Non-pigmented ciliary epithelial cell (primary cell): ENCODE data around the gene NOTCH4.
"Not testable (repeated sequence)": the region's sequence is repeated elsewhere in the genome, so short reads cannot be mapped to it uniquely, and the experiment has no call there.

Source experiments
- DNase-seq: peaks from one replicate; pipeline ENCODE4 v3.0.0-alpha.2; 2010; ENCODE audit warnings: low read depth

NOTCH4 gene

GRCh38 chr6:32193096-32193495, 30.8 kb downstream of the NOTCH4 start:
- DNase-seq, result not testable (repeated sequence)

DNA sequence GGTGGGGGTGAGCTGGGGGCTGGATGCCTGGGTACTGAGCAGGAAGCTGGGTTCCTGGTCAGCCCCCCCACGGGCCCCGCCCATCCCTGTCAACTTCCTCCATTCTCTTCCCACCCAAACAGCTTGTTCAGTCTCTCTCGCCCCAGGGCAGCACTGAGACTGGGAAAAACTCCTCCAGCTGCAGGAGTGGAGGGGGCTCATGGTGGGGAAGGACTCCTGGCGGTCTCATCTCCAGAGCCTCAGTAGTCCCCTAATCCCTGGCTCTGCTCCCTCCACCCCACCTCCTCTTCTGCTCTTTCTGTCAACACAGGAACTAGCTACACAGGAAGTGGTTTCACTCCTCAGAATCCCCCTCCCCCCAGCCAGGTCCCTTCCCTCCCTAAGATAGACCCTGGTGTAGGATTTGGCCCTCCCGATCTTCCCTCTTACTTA, 31.2 kb downstream of the NOTCH4 start, which contains the start of gene GPSM3:
TSS of gene GPSM3 (minus strand) at position 36 of the 432 bp plus-strand sequence. CDS start 130 bp downstream, outside the sequence.
- DNase-seq, result no peak

DNA sequence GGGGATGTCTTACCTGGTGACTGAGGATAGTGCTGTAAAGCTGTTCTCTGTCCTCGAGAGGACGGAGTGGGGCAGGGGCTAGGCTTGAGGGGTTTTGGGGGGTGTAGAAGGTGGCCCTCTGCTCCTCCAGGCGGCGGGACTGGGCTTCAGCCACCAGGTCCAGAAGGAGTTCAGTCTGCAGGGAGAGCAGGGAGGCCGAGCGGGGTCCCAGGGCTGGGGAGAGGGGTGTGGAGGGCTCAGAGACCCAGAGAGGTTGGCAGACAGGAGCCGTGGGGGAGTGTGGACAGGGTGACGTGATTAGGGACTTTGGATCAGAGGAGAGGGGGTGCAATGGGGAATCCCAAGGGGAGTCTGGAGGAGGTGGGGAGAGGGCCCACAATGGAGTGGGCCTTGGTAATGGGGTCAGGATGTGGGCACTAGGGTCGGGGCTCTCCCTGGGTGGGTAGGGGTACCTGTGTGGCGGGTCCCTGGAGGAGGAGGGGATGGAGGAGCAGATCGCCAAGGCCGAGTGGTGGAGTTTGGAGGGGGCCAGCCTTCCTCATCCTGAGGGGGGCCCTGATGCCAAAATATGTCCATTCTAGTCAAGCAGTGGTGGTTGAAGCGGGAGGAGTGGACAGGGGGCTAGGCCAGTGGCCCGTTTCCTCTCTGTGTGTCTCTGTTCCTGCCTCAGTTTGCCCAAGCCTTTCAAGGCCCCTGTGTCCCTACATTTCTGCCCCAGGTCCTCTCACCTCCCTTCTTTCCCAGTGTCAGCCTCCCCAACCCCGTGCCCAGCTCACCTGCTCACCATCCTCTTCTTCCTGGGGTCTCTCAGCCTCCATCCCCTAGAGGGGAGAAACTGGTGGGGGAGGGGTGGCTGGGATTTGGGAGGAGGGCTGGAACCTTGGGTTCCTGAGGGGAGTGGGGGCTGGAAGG, 31.9 kb downstream of the NOTCH4 start:
- no peak for DNase-seq

DNA sequence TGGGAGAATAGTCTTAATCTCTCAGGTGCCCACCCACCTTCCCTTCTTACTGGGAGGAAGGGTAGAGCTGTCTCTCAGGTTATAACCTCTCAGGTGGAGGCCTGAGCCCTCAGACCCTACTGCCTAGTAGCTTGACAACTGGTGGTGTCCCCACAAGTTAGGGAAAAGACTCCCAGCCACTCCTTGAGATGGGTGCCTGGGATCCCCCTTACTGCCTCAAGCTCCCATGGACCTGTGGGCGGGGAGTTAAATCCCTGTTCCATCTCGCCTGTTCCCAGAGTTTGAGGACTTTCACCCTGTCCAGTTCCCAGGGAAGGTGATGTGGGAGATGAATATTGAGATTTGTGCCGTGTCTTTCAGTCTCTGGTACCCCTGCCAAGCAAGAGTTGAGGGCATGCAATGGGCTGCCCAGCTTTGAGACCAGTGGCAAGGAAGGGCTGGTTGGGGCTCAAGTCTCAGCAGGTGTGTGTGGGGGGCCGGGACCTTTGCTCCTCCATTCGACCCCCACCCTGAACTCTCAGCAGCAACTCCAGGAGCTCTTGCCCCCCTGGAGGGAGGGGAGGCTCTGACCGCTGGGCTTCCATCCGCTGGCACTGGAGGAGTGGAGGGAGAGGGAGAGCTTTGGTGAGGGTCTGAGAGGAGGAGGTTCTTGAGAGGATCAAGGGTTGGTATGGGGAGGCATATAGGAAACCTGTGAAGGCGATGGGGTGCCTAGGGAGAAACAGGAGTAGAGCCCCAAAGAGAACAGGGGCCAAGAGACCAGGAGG, 32.8 kb downstream of the NOTCH4 start:
- DNase-seq, result no peak

GRCh38 chr6:32190054-32190851, 33.6 kb downstream of the NOTCH4 start, which contains the start of gene PBX2:
PBX2 (minus strand) TSS chr6:32190202; CDS start chr6:32189915, 287 bp downstream.
- no peak for DNase-seq

GRCh38 chr6:32189742-32190053, 34.2 kb downstream of the NOTCH4 start:
- DNase-seq, result no peak

DNA sequence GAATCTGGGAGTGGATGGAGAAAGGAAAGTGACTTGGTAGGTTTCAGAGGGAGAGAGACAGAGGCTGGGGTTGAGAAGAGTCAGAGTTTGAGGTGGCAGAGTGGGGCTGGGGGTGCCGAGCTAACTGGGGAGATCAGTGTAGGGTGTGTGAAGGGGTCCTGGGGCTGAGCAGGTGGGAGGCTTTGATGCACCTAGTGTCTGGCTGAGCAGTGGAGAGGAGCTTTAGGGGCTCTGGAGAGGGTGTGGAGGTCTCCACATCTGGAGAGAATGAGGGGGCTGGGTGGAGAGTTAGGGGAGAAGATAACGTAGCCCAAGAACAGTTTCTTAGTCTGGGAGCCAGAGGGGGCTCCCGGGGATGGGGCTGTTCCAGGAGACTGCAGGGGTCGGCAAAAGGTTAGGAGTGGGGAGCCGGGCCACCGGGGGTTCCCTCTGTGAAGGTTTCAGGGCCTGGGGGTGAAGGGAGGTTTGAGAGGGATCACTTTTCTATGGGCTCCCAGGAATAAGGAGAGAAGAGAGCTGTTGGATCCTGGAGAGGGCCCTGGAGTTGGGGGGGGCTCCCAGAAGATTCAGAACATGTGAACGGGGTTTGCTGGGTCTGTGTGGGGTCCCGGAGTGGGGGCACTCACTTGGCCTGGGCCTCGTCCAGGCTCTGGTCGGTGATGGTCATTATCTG, 34.7 kb downstream of the NOTCH4 start:
- DNase-seq, result no peak

DNA sequence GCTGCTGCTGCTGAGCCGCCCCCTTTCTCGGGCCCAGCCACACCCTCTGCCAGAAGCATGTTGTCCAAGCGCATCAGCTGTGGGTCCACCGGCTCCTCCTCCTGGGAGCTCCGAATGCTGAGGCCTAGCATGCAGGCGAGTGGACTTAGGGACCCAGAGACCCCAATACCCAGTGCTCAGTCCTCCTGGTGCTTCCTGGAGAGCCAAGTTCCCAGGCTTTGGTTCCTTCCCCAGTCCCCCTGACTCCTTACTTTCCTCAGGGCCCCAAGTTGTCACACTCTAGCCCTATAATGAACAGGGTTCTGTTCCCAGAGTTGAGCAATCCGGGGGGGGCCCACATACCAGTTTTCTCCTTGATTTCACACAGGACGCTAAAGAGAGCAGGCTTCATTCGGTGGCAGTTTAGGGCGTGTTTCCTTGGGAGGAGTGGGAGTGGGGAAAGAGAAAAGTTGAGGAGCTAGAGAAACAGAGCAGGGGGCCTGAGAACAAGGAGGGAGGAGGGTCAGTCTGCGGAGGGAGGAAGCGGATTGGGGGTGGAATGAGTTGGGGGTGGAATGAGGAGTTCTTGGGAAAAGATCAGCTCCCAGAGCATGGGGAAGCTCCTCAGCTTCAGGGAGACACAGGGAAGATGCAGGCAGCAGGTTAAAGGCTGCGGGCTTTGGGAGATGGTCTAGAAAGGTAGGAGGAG, 35.3 kb downstream of the NOTCH4 start:
- no peak for DNase-seq

DNA sequence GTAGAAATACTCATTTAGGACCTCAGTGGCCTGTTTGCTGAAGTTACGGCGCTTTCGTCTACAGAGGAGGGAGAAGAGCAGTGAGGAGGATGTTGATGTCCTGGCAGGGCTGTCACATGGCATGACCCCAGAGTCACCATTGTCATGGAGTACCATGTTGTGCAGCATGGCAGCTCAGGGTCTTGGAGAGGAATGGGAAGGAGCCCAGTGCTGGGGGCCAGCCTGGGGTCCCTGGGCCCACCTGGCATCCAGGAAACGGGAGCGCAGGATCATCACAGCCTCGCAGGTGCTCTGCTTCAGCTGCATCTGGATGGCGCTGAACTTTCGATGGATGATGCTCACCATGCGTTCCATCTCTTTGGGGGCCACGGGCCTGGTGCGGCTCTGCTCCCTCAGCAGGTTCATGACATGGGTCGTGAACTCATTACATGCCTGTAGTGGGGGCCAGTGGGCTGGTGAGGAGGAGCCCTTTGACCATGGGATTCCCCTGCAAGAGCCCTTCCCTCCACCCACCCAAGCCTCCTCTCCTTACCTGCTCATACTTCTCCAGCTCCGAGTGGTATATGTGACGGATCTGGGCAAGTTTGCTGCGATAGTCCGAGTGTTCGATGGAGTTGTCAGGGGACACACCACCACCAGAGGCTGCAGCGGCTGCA, 36.0 kb downstream of the NOTCH4 start:
- not testable (repeated sequence) for DNase-seq

DNA sequence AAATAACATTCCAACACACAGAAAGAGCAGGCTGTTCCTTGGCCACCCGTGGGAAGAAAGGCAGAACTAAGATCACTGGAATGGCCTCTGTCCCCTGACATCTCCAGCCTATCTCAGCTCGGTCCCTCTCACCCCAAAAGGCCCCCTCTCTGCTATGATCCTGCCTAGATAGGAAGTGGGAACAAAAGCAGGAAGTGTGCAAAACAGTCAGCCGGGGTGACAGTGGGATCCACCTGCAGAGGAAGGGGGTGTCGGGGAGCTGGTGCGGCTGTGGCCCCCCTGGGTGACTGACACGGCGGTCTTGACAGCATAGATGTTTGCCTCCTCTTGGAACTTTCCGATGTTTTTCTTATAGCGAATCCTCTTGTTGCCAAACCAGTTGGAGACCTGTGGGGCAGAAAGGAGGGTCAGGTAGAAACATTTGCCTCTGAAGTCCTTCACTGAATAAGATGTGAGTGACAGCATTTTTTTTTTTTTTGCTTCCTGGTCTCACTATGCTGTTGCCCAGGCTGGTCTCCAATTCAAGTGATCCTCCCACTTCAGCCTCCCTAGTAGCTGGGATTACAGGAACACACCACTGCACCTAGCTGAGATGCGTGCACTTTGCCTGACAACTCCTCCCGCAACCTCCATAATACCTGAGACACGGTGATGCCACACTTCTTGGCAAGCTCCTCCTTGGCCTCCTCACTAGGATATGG, 36.7 kb downstream of the NOTCH4 start:
- no peak for DNase-seq

DNA sequence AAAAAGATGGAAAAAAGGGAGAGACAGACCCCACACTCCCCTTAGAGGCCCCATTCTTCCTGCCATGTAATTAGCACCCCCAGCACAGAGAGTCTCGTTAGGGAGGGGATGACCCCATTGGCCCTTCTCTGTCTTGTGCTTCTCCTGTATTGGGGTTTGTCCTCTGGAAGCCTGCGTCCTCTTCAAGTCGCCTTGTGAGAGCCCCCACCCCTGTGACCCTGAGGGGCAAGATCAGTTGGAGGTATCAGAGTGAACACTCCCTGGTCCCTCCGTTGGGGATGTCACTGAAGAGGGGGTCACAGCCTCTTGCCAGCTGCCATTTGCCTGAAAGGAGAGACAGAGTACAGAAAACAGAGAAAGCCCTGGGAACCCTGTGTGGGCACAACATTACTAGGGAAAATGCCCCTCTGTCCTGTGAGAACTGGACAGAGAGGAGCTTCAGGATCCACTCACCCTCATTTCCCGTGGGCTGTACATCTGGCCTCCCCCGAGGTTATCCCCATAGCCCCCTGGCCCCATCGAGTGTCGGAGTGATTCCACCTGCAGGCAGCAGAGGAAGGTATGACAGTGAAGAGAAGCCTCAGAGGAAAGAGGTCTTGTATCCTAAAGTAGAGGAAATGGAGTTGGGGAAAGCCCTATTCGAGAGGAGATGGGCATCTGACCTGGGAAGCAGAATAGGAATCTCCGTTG, 37.6 kb downstream of the NOTCH4 start:
- DNase-seq, result not testable (repeated sequence)

- DNase-seq, result not testable (repeated sequence)
Measured at GRCh38 chr6:32185681-32186131, 38.2 kb downstream of the NOTCH4 start.

DNA sequence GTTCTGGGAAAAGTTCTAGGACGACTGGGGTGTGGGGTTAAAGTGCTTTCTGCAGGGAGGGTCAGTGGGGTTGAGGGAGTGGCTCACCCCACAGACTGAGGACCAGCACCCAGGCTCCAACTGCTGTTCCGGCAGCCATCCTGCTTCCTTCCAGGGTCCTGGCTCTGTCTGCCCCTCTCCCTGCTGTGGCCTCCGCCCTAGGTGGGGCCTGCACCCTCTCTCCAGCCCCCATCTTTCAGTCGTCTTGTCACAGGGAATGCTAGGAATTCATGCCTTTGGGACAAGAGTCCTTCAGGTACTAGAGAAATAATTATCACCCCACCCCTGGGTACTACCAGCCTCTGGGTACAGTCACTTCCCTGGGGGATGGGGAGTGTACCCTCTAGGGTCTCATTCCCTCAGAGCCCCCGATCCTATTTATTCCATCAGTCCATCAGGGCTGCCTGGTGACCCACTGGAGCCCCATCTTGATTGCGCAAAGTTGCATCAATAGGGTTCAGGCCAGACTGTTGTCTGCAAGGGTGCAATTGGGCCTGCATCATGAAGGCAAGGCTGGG, 39.7 kb downstream of the NOTCH4 start, which contains the start of gene AGER:
TSS of gene AGER (minus strand) at position 170 of the 557 bp plus-strand sequence. CDS start at position 139, 31 bp downstream.
- no peak for DNase-seq

DNA sequence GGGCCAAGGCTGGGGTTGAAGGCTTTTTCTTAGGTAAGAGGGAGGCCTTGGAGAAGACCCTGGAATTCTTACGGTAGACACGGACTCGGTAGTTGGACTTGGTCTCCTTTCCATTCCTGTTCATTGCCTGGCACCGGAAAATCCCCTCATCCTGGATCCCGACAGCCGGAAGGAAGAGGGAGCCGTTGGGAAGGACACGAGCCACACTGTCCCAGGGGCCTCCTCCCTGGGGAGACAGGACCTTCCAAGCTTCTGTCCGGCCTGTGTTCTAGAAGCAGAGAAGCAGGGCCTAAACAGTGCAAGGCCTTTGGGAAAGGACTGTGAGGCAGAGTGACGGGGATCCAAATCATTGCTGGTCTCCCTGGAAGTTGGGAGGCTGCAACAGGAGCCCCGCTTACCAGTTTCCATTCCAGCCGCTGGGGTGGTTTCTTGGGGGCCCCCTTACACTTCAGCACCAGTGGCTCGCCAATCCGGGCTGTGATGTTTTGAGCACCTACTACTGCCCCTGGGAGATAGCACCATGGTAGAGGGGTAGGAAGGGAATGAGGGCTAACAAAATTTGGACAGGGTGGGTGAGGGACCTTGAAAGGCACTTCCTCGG, 40.3 kb downstream of the NOTCH4 start:
- no peak for DNase-seq

DNA sequence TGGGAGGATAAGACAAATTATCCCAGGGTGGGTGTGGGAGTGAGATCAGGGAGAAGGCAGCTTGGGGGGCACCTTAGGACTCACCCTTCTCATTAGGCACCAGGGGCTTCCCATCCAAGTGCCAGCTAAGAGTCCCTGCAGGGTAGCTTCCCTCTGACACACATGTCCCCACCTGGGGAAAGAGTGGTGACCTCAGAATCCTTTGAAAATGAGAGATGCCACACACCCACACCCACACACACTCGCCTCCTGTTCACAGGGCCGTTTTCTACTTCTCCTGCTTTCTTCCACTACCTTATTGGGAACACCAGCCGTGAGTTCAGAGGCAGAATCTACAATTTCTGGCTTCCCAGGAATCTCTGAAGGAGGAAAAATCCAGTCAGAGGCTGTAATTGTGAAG, 40.8 kb downstream of the NOTCH4 start:
- DNase-seq, result no peak

DNA sequence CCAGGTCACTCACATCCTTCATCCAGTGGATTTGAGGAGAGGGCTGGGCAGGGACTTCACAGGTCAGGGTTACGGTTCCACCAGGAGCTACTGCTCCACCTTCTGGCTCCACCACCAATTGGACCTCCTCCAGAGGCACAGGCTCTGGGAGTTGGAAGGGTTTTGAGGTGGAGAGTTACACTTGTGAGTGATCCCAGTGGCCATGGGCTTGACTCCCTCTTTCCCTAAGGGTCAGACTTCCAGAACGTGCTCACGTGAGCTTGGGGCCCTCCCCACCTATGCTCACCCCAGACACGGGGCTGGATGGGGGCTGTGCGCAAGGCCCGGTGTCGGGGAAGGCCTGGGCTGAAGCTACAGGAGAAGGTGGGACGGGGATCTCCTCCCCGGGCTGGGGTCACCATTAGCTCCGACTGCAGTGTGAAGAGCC, 41.3 kb downstream of the NOTCH4 start:
- DNase-seq, result no peak

DNA sequence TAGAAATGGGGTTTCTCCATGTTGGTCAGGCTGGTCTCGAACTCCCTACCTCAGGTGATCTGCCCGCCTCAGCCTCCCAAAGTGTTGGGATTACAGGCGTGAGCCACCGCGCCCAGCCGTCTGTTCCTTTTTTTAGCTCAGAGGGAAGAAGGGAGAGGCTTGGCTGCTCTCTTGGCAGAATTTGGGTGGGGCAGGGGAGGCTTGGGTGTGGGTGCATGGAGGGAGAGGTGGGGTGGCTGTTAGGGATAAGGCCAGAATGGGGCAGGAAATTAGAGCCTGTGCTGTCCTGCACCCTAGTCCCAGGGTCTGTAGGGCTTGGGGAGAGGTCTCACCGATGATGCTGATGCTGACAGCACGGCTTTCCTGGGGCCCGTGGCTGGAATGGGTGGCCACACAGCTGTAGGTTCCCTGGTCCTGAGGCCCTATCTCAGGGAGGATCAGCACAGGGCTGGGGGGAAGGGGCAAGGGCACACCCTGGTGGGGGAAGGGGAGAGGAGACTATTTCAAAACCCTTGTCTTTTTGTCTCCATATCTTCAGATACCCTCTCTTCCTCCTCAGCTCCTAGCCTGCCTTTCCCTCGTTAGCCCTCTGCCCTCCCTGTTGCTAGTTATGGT, 41.8 kb downstream of the NOTCH4 start:
- DNase-seq, result no peak
